ENCODE data around the gene SPACA4.

SPACA4 gene

DNA sequence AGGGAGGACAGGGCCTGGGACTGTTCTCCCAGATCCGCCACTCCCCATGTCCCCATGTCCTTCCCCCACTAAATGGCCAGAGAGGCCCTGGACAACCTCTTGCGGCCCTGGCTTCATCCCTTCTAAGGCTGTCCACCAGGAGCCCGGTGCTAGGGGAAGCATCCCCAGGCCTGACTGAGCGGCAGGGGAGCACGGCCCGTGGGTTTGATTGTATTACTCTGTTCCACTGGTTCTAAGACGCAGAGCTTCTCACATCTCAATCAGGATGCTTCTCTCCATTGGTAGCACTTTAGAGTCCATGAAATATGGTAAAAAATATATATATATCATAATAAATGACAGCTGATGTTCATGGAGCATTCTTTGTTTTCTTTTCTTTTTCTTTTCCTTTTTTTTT lies 815 bp downstream of the SPACA4 start:
- TF ChIP-seq FOXM1 (IDR thresholded peaks at IDR 0.05; ENCODE audit: borderline replicate concordance, low read depth) (no peak), NFIC (IDR thresholded peaks at IDR 0.05) (no peak), YY1 (IDR thresholded peaks at IDR 0.05; ENCODE audit: low read depth) (no peak), TCF12 (IDR thresholded peaks at IDR 0.05; ENCODE audit: low read depth) (no peak), TEAD4 (IDR thresholded peaks at IDR 0.05) (no peak), EP300 (IDR thresholded peaks at IDR 0.05; ENCODE audit: borderline replicate concordance) (no peak), TAF1 (IDR thresholded peaks at IDR 0.05; ENCODE audit: low read depth) (no peak), CEBPB (IDR thresholded peaks at IDR 0.05) (no peak)
- TF ChIP-seq, protein P1, sequence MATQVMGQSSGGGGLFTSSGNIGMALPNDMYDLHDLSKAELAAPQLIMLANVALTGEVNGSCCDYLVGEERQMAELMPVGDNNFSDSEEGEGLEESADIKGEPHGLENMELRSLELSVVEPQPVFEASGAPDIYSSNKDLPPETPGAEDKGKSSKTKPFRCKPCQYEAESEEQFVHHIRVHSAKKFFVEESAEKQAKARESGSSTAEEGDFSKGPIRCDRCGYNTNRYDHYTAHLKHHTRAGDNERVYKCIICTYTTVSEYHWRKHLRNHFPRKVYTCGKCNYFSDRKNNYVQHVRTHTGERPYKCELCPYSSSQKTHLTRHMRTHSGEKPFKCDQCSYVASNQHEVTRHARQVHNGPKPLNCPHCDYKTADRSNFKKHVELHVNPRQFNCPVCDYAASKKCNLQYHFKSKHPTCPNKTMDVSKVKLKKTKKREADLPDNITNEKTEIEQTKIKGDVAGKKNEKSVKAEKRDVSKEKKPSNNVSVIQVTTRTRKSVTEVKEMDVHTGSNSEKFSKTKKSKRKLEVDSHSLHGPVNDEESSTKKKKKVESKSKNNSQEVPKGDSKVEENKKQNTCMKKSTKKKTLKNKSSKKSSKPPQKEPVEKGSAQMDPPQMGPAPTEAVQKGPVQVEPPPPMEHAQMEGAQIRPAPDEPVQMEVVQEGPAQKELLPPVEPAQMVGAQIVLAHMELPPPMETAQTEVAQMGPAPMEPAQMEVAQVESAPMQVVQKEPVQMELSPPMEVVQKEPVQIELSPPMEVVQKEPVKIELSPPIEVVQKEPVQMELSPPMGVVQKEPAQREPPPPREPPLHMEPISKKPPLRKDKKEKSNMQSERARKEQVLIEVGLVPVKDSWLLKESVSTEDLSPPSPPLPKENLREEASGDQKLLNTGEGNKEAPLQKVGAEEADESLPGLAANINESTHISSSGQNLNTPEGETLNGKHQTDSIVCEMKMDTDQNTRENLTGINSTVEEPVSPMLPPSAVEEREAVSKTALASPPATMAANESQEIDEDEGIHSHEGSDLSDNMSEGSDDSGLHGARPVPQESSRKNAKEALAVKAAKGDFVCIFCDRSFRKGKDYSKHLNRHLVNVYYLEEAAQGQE (IDR thresholded peaks at IDR 0.05; ENCODE audit: low read depth), result no peak
- TF ChIP-seq, protein P2, sequence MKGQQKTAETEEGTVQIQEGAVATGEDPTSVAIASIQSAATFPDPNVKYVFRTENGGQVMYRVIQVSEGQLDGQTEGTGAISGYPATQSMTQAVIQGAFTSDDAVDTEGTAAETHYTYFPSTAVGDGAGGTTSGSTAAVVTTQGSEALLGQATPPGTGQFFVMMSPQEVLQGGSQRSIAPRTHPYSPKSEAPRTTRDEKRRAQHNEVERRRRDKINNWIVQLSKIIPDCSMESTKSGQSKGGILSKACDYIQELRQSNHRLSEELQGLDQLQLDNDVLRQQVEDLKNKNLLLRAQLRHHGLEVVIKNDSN (IDR thresholded peaks at IDR 0.05), result no peak
- TF ChIP-seq, protein P3, sequence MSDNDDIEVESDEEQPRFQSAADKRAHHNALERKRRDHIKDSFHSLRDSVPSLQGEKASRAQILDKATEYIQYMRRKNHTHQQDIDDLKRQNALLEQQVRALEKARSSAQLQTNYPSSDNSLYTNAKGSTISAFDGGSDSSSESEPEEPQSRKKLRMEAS (IDR thresholded peaks at IDR 0.05), result no peak

DNA sequence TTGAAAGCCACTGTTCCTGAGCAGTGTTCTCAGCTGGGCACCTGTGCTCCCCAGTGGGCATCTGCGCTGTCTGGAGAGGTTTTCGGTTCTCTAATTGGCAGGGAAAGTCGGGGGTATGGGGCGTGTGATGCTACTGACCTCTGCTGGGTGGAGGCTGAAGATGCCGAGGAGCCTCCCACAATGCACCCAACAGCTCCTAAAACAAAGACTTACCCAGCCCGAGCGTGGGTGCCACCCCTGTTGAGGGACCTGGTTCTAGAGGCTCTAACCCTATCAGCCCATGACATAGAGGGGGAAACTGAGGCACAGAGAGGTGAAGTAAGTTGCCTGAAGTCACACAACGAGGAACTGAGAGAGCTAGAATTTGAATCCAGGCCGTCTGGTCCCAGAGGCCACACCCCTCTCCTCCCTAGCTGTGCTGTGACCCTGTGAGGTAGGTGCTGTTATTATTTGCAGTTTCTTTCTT lies 2.3 kb downstream of the SPACA4 start:
- TF ChIP-seq RAD21 (IDR thresholded peaks at IDR 0.05; ENCODE audit: low read depth) (peak; percentile 16; the same call in 1 of the 2 replicates), EP300 (IDR thresholded peaks at IDR 0.05; ENCODE audit: borderline replicate concordance) (no peak), FOXM1 (IDR thresholded peaks at IDR 0.05; ENCODE audit: borderline replicate concordance, low read depth) (no peak)
- TF ChIP-seq, protein P3 (IDR thresholded peaks at IDR 0.05), result no peak

DNA sequence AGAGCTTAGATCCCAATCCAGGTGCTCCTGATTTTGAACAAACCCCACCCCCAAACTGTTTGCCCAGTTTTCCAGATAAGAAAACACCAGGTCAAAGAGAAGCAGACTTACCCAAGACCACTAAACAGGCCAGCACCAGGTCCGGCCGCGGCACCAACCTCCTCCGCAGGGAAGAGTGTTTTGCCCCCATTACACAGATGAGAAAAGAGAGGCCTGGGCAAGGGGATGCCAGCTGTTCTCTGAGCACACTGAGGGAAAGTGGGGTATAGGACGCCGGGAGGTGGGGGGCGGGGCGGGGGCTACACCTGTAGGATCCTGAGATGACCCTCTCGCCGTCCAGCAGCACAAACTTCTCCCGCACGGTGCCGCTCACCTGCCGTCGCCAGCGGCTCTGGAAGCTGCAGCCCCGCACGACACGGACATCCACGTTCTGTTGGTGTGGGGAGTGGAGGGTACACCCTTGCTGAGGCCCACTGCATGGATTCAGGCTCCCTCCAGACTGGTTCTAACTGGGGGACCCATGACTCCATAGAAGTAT lies 3.1 kb downstream of the SPACA4 start:
- no peak for TF ChIP-seq ZBTB7A (IDR thresholded peaks at IDR 0.05; ENCODE audit: low read depth)
- no peak for TF ChIP-seq EGR1 (IDR thresholded peaks at IDR 0.05)
- TF ChIP-seq, protein P1 (IDR thresholded peaks at IDR 0.05; ENCODE audit: low read depth), result no peak
- TF ChIP-seq RAD21 (IDR thresholded peaks at IDR 0.05; ENCODE audit: low read depth), result no peak
- TF ChIP-seq TAF1 (IDR thresholded peaks at IDR 0.05; ENCODE audit: low read depth), result no peak

DNA sequence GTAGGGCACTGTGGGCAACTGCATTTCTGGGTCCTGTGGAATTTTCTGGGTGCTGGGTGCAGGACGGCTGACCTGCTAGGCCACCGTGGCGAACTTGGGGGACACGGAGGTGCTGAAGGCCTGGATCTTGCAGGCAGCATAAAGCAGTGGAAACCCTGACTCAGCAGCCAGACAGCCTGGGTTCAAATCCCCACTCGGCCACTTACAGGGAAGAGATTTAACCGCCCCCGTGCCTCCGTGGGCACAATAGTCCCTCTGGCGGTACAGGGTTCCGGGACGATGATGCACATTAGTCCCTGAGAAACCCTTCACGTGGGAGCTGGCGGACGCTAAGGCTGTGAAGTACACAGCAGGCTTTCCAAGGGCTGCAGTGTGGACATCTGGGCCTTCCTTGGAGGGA lies 5.3 kb downstream of the SPACA4 start:
- TF ChIP-seq TAF1 (IDR thresholded peaks at IDR 0.05; ENCODE audit: low read depth), result no peak
- no peak for TF ChIP-seq EGR1 (IDR thresholded peaks at IDR 0.05)
- no peak for TF ChIP-seq TEAD4 (IDR thresholded peaks at IDR 0.05)
- no peak for TF ChIP-seq FOXM1 (IDR thresholded peaks at IDR 0.05; ENCODE audit: borderline replicate concordance, low read depth)
- TF ChIP-seq, protein P3 (IDR thresholded peaks at IDR 0.05), result no peak
- no peak for TF ChIP-seq YY1 (IDR thresholded peaks at IDR 0.05; ENCODE audit: low read depth)
- TF ChIP-seq, protein P1 (IDR thresholded peaks at IDR 0.05; ENCODE audit: low read depth), result no peak
- TF ChIP-seq CREB1 (IDR thresholded peaks at IDR 0.05; ENCODE audit: low read depth), result no peak
- TF ChIP-seq, protein P2 (IDR thresholded peaks at IDR 0.05), result no peak
- TF ChIP-seq CEBPB (IDR thresholded peaks at IDR 0.05), result no peak
- no peak for TF ChIP-seq RAD21 (IDR thresholded peaks at IDR 0.05; ENCODE audit: low read depth)
- TF ChIP-seq ZBTB7A (IDR thresholded peaks at IDR 0.05; ENCODE audit: low read depth), result no peak
- TF ChIP-seq TCF12 (IDR thresholded peaks at IDR 0.05; ENCODE audit: low read depth), result no peak
- no peak for TF ChIP-seq EP300 (IDR thresholded peaks at IDR 0.05; ENCODE audit: borderline replicate concordance)
